HG03354 (cell line): Measurements from ENCODE around the gene PMEPA1.

Source experiments
- ATAC-seq: cut with Tn5 transposase; IDR thresholded peaks from one replicate; pipeline ENCODE4 v1.9.1; 2021; ENCODE audit warnings: mild to moderate bottlenecking; ENCODE audit not compliant: unreplicated experiment, poor library complexity, severe bottlenecking

The PMEPA1 gene

DNA sequence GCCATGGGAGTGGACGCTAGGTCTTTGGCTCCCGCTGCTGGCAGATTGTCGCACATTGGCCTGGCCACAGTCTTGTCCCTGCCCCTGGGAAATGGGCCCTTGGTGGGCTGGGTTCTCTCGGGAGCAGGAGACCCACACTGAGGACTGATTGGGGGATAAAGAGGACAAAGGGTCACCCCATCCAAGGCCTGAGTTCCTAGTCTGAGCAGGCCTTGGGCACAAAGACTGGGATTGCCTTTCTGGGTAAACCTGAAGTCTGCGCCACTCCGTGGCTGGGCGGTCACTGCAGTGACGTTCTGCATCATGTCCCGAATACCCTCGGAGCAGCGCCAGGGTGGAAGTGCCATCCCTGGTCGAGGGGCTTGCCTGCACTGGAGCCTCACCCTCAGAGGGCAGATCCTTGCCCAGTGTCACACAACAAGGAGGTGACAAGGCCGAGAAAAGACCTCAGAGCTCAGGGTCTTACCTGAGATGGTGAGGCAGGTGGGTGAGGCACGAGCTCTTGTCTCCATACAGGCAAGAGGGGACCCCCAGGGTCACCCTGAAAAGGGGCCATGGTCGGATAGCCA, 53.5 kb downstream of the PMEPA1 start:
- ATAC-seq, result no peak

DNA sequence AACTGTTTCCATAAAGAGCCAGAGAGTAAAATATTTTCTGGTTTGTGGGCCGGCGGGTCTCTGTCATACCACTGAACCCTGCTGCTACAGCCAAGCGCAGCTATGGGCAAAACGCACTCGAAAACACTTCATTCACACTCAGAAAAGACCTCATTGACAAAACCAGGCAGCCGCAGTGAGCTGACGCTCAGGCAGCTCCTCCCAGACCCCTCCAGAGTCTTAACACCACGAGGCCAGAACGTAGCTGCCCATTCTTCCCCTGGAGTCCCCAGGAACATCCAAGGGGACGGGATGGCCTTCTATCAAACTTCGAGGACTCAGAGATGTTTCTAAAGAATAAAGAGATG, 54.0 kb downstream of the PMEPA1 start:
- ATAC-seq, result no peak

DNA sequence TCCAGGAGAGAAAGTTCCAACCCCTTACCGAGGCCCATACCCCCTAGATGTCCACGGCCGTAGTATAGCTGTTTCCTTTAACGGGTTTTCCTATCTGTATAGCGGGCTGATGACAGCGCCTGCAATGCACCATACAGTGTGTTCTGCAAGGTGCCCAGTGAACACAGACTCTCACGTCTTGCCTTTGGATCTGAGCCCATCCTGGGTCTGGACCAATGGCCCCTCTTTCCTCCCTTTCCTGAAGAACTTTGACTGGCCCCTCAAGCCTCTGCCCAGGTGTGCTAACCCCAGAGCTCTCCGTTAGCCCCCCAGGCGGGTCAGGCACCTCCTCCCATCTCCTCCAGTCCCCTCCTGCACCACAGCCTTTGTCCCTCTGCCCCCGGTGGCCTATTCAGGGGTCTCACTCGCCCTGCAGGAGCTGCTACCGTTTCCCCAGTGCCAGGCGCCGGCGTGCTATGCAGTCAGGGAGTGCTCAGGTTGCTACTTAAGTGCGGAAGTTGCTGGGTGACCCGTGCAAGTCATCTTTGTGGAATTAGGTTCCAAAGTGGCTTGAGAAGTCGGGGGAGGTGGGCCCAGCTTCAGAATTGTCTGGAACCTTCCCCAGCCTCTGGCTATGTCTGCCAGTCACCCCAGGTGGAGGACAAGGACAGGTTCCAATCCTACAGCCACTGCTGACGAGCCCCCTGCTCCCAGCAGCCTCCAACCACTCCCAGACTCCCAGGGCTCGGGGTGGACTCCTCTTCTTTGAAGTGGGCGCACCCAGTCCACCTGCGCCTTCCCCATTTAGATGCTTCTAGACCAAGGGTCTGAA, 54.6 kb downstream of the PMEPA1 start:
- ATAC-seq, result no peak

DNA sequence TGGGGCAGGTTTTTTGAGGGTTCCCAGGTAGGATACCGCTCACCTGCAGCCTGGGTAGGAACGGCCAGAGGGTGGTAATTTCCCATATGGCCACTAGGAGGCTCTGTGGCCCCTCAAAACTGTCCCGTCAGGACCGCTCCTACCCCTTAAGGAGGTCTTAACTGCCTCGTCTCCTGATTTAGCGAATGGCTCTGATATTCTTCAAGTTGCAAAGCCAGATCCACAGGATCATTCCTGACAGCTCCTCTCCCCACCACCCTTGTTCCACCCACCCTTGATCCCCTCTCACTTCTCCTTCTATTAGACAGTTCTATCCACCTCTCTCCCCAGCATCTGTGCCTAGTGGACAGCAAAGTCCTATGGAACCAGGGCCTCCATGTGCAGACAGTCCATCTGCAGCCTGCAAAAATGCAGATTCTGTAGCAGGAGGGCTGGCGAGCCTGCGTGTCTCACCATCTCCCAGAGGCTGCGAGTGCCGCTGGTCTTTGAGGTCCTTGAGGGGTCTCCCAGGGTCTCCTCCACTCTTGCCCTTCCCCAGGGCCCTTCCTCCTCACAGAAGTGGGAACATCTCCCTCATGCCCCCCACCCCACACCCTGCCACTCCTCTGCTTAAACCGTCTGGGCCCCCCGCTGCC, 55.3 kb downstream of the PMEPA1 start:
- peak; percentile 76 for ATAC-seq

DNA sequence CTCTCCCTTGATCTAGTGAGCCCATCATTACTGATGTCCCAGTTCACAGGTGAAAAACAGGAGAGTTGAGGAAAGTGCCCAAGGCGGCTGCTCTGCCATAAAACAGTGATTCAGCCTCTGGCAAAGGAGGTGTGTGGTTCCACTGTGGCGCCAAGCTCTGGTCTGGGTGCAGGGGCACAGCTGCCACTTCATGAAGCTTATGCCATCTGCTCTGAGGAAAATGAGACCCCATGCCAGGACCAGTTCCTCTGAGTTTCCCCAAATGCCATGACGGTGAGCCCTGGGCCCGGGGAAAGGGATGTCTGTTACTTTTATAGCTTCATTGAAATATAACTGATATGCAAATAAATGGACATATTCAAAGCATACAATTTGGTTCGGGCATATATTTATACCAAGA, 55.9 kb downstream of the PMEPA1 start:
- no peak for ATAC-seq

DNA sequence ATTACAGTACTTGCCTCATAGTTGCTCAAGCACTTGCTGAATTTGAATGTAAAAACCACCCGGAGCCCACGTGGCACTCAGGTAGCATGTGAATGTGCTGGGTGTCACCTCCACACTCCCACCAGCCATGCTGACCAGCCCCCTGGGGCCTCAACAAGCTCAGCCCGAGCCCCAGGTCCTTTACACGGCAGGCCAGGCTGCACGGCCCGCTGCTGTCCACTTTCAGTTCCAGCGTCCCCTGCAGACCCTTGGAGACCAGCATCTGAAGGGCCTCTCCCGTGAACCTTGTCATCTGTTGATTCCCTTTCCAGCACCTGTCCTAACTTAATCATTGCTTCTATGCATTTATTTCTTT, 56.3 kb downstream of the PMEPA1 start:
- no peak for ATAC-seq

DNA sequence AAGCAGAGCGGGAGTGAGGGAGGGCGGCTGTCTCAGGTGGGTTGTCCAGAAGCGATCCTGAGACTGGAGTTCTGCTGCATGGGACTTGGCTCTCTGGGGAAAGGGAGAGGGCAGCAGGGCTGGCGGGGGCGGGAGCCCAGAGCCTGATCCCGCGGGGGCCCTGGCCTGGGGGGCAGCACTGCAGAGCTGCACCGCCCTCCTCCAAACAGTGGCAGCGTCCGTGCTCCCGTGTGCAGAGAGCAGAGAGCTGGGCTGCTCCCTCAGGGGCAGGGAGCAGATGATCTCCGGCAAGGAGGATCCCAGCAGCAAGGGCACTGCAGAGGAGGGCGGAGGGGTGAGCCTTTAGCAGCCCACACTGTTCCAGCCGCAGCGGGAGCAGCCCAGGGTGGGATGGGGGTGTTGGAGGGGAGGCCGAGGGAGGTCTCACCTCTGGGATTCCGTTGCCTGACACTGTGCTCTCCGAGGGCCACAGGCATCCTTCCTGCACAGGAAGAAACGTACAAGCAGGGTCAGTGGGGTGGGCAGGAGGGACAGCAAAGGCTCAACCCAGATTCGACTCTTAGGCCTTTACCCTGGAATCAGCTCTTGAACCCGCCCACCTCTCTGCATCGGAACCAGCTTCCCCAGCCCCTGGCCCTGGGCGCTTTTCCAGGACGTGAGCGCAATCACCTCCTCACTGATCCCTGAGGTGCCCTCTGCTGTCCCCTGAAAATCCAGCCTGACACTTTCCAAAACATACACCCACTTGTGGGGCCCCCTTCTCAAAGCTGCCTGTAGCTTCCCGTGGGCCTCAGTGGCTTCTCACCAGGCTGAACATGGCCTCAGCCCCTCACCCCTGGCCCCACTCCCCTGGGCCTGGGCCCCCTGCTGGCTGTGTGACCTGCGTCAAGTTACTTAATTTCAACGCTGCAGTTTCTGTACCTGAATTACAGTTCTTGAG, 56.9 kb downstream of the PMEPA1 start:
- ATAC-seq, result no peak

DNA sequence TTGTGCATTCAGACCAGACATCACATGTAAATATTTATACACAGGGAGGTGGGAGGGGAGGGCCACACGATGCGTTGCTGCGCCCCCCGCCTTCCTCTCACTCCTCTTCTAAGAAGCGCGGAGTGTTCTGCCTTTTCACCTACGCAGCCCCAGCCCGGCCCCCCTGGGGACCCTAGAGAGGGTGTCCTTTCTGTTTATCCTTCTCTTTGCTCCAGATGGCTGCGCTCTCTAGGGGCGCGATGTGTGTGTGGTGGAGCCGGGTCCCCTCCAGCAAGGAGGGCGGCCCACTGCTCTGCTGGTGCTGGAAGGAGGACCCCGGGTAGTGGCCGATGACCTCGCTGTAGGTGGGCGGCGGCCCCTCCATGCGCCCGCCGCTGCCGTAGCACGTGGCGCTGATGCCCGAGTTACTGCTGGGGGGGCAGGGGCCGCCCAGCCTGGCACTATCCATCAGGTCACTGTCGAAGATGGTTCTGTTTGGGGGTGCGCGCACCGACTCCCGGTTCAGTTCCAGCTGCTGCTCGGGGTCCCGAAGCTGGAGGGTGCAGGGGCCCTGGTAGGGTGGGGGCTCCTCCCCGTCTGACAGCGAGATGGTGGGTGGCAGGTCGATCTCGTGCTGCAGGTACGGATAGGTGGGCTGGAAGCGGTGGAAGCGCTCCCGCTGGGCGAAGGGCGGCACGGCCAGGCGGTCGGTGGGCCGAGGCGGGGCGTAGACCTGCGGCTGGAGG, 57.8 kb downstream of the PMEPA1 start:
- ATAC-seq, result no peak

DNA sequence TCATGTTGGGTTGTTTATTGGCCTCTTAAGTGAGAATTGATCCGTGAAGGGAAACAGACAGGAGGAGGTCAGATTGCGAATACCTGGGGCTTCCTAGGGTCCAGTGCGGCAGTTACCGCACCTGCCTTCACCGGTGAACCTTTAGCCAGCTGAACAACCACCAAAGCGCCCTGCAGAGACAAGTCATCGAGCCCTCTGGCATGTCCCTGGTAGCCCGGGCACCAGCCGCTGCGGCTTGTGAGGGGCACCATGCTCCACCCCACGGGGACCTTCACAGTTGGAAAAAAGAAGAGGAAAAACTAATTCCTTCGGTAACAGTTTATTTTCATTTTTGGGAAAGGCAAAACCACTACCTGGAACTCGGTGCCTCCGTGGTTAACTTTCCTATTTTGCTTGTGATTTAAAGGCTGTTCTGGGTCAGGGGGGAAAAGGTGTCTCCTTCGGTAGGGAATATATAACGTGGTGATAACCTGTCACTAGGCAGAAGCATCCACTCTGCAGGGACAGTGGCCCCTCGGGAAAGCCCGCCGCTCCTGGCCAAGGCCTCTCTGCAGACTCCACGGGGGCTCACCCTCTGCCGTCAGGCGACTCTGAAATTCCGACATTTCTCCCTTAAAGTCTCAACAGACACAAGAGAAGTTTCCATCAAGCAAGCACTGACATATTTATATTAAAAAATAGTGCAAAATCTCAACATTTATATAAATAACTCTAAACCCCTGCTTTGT, 58.9 kb downstream of the PMEPA1 start:
- ATAC-seq, result no peak

DNA sequence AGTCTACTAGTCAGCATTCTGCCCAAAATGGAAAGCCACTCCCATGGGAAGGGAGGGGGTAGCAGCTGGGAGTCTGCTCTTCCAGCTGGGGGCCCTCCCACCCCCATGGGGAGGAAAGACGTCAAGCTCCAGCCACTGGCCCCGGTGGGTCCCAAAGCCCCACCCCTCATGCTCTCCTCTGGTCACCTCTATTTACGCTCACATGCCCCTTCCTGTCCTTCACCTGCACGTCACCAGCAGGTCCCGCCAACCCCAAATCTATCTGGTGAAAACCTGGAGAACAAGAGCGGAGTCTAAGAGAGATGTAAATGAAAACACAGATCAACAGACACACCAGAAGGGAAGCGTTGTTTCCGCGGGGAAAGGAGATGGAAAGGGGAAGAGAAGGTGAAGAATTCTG, 59.5 kb downstream of the PMEPA1 start:
- no peak for ATAC-seq

DNA sequence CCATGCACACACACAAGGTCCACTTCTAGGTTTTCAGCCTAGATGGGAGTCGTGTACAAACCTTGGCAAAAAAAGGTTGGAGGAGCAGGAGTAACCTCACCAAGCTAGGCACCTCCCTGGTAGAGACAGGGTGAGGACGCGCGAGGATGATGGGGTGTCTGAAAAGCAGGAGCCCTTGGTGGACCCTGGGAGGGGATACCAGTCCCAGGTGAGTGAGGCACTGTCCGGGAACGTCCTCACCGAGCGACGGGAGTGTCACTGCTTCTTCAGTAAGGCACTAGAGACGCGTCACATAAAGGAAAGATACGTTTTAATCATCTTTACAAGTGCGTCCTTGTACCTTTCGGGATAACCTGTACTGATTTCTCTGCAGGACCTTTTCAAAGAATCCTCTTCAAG, 60.2 kb downstream of the PMEPA1 start:
- no peak for ATAC-seq

DNA sequence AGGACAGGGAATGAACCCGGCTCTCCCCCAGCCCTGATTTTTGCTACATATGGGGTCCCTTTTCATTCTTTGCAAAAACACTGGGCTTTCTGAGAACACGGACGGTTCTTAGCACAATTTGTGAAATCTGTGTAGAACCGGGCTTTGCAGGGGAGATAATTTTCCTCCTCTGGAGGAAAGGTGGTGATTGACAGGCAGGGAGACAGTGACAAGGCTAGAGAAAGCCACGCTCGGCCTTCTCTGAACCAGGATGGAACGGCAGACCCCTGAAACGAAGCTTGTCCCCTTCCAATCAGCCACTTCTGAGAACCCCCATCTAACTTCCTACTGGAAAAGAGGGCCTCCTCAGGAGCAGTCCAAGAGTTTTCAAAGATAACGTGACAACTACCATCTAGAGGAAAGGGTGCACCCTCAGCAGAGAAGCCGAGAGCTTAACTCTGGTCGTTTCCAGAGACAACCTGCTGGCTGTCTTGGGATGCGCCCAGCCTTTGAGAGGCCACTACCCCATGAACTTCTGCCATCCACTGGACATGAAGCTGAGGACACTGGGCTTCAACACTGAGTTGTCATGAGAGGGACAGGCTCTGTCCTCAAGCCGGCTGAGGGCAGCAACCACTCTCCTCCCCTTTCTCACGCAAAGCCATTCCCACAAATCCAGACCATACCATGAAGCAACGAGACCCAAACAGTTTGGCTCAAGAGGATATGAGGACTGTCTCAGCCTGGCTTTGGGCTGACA, 60.8 kb downstream of the PMEPA1 start:
- no peak for ATAC-seq

DNA sequence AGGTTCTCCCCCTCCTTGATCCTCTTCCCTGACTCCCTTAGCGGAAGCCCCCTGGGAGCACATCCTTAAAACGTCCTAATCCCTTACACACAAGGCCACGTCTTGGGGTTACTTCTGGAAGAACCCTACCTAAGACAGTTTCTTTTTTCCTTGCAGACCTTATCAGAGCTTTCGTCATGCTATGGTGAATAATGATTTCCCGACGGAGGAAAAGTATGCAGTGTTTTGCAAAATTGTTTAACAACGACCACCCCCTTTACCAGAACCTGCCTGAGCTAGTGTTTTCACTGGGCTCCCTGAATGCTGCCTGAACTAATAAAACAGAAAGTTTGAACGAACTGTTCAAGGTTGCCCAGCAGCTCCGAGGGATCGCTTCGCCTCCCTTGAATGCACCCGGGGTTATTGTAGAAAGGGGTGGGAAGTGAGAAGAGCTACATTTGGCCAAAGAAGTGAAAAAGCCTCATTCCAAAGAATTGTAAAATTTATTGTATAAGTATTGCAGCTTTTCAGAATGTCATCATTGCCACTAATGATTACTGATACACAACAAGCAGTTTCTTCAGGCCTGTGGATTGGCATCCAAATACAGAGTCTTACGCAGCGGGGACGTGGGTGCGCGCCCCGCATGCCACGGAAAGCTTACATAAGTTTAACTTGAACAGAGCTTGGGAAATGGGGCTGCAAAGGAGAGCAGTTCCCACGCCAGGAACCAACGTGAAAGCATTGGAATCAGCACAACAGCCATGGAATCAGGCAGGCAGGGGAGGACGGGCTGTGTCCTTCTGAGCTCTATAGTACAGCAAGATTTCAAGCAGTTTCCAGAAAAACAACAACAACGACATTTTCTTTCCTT, 61.7 kb downstream of the PMEPA1 start:
- ATAC-seq, result no peak

DNA sequence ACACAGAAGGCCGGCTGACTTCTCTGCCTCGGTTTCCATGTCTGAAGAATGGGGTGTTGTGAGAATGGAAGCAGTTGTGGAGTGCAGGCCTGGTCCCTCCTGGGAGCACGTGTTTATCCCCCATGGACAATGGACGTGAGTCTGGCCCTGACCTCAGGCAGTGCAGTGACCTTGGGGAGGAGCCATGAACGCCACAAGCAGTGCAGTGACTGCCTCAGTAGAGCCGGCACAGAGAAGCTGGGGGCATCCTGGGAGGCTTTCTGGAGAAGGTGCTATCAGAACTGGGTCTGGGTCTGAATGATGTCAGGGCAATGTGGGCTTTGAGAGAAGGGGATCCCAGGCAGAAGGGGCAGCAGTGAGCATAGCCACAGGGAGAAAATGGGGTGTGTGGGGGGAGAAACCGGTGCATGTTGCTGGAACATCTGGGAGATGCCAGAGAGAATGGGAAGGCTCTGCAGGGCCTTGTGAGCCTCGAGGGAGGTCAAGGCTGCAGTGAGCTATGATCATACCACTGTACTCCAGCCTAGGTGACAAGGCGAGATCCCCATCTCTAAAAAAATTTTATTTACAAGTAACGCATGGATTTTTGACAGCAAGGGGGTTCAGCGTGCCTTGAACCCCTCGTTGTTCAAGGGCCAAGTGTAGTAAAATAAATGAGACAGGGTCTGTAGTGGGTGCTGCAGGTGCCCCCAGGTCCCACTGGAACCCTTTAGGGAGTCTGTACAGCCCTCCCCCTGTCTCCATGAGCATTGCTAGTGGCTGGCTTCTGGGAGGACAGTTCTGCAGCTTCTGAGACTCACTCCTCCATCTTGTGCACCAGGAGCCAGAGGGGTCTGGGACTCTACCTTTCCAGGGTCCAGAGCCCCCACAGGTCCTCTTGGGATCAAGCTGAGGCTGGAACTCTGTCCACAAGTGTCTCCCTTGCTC, 62.5 kb downstream of the PMEPA1 start:
- ATAC-seq, result no peak

DNA sequence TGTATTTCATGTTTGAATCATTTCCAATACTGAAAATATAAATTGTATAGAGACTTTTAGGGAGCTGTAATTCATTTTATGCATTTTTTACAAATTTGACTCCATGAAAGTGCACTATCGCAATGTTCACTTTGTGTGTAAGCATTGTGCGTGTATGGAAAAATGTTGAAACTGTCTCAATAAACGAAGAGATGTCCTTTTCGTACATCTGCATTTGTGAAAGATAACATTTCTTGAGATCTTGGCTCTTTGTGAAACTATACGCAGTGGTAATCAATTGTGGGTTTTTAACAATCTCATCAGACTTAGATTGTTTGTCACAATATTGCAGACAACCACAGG, 70.9 kb downstream of the PMEPA1 start:
- ATAC-seq, result no peak

DNA sequence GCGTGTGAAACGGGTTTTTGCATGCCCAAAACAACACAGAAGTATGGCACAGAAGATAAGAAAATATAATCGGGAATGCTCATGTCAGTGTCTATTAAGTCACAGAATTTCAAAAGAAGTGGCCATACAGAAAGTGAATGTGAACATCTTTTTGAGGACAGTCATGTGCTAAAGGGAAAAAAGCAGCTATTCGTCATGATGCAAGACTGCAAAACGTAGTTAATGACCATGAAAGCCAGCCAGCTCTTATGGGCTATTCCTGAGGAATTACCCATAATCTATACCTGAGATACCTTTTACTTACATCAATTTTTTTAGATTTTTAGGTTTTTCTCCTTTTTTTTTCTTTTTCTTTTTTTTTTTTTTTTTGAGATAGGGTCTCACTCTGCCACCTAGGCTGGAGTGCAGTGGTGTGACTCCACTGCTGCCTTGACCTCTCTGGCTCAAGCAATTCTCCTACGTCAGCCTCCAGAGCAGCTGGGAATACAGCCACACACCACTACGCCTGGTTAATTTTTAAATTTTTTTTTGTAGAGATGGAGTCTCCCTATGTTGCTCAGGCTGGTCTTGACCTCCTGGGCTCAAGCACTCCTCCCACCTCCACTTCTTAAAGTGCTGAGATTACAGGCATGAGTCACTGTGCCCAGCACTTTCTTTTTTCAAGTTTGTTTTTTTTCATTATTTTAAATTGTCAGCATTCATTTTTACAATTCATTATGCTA, 71.5 kb downstream of the PMEPA1 start:
- no peak for ATAC-seq
